ENCODE results near the gene YIPF5. TPM values are rescaled to one million over a fixed set of nuclear protein-coding genes. Genes with fewer than 3 reads are reported as not detected.

YIPF5 gene
- total RNA-seq, 1 donor from 2014 or later: 46.4 TPM

DNA sequence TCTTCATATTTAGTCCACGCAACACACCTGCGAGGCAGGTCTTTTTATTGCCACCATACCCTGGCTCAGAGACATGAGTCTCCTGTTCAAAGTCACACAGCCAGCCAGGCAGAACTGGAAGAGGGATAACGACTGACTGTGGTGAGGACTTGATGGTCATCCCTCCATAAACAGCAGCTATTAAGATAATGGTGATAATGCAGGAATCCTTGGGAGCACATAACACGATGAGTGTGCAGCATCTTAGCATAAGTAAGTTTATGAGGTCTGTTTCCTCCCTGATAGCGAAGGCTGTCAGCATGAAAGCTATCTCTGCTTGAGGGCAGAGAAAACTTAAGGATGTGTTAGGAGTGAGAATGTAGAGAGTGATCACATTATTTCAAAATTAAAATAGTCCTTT, 31.1 kb upstream of the YIPF5 start:
- H3K4me1 ChIP-seq: no peaks in the 10 kb centered on the region
- H3K9me3 ChIP-seq: no peaks in the 10 kb centered on the region
- H3K27me3 ChIP-seq (ENCODE audit: low read depth): peaks cover 38% of the 10 kb centered on the region
- H3K4me3 ChIP-seq: no peak overlapping the region
- no peak overlapping the region for H3K27ac ChIP-seq
- intact Hi-C loops (cut with DNase I): no loop called here
- ATAC-seq: no peak
- H3K36me3 ChIP-seq: no peaks in the 10 kb centered on the region
- no peak for TF ChIP-seq CTCF (IDR thresholded peaks at IDR 0.05)
- DNase-seq: no peak

DNA sequence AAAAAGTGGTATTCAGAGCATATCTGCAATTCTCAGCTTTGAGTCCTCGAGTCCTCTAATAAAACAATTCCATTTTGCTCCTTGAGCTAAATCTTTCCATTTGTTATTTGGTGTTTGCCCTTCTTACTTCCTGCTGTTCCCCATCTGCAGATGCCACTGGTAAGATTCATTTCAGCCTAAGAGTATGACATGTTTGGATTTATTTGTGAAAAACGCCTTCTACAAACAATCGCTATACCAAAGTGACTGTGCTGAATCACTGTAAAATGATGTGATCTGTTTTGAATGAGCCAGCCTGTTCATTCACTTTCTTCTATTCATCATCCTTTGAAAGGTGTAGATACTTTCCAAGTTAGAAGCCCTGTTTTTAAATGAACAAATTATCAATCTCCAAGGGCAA, 27.9 kb upstream of the YIPF5 start:
- ATAC-seq (no peak), DNase-seq (no peak)
- no peak for TF ChIP-seq CTCF (IDR thresholded peaks at IDR 0.05)
- Histone ChIP-seq H3K9me3 (no peaks in the 10 kb centered on the region), H3K4me1 (no peaks in the 10 kb centered on the region), H3K27me3 (ENCODE audit: low read depth) (peaks cover 16% of the 10 kb centered on the region), H3K36me3 (no peaks in the 10 kb centered on the region), H3K4me3 (no peak overlapping the region), H3K27ac (no peak overlapping the region)
- intact Hi-C loops (cut with DNase I): no loop called here

DNA sequence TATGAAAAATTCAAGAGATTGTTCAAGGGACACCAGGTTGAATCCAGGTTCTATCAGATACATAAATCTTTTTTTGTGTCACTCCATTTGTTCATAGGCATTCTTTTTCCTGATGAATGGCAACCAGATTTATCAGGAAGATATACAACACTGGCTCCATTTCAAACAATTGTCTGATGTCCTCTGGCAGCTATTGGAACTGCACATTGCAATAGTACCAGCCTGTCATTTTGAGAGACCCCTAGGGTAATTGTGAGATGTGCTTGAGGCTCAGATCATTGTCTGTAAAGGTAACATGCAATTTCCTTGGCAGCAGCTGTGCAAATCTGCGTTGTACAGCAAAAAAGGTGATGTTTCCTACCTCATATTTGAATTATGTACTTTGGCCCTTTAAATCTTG, 26.2 kb upstream of the YIPF5 start:
- Histone ChIP-seq H3K9me3 (no peaks in the 10 kb centered on the region), H3K36me3 (no peaks in the 10 kb centered on the region), H3K4me1 (peaks cover 7% of the 10 kb centered on the region), H3K4me3 (no peak overlapping the region), H3K27me3 (ENCODE audit: low read depth) (peaks cover 16% of the 10 kb centered on the region), H3K27ac (no peak overlapping the region)
- TF ChIP-seq CTCF (IDR thresholded peaks at IDR 0.05): no peak
- intact Hi-C loops (cut with DNase I): no loop called here
- ATAC-seq (no peak), DNase-seq (no peak)

GRCh38 chr5:144195448-144195847, 25.0 kb upstream of the YIPF5 start:
- H3K4me1 ChIP-seq: peaks cover 17% of the 10 kb centered on the region
- H3K27me3 ChIP-seq (ENCODE audit: low read depth): peaks cover 8% of the 10 kb centered on the region
- H3K27ac ChIP-seq: no peak overlapping the region
- H3K4me3 ChIP-seq: no peak overlapping the region
- H3K36me3 ChIP-seq: no peaks in the 10 kb centered on the region
- DNase-seq (no peak), ATAC-seq (no peak)
- no peak for TF ChIP-seq CTCF (IDR thresholded peaks at IDR 0.05)
- intact Hi-C loops (cut with DNase I): no loop called here
- H3K9me3 ChIP-seq: no peaks in the 10 kb centered on the region

DNA sequence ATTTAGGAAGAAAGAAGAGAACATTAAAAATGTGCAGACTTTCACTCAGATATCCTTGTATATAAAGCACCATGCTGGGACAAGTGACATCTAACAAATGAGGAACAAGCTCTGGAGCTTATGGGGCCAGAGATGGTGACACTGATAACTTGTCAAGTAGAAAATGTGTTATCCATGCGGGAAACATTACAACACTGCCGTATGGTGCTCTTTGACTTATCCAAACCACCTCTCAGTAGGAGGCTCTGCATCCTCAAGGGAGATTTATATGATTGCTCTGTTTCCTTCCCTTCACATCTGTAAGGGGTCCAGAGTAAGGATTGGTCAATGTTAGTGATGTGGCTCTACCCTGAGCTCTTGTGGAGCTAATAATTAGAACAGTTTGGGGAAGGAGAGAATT, 23.7 kb upstream of the YIPF5 start:
- Histone ChIP-seq H3K27me3 (ENCODE audit: low read depth) (no peaks in the 10 kb centered on the region), H3K4me3 (no peak overlapping the region), H3K27ac (no peak overlapping the region), H3K36me3 (no peaks in the 10 kb centered on the region), H3K9me3 (no peaks in the 10 kb centered on the region), H3K4me1 (peaks cover 25% of the 10 kb centered on the region)
- no peak for TF ChIP-seq CTCF (IDR thresholded peaks at IDR 0.05)
- DNase-seq: no peak
- no peak for ATAC-seq
- intact Hi-C loops (cut with DNase I): no loop called here

- no peak for TF ChIP-seq CTCF (IDR thresholded peaks at IDR 0.05)
- Histone ChIP-seq H3K9me3 (no peaks in the 10 kb centered on the region), H3K4me3 (no peak overlapping the region), H3K36me3 (no peaks in the 10 kb centered on the region), H3K4me1 (peaks cover 33% of the 10 kb centered on the region), H3K27ac (no peak overlapping the region), H3K27me3 (ENCODE audit: low read depth) (no peaks in the 10 kb centered on the region)
- ATAC-seq: no peak
- no peak for DNase-seq
- intact Hi-C loops (cut with DNase I): no loop called here
These were observed 22.2 kb upstream of the YIPF5 start for GRCh38 chr5:144192661-144193060.
